A549 (cell line): ENCODE data around the gene LATS2.

Source experiments
- CHD2 ChIP-seq: fragments of 150-350 bp; IDR thresholded peaks from 2 replicates; pipeline ENCODE4 v1.6.1; 2014; ENCODE audit warnings: low read length; ENCODE audit not compliant: partially characterized antibody
- KDM1A ChIP-seq: fragments of 200-600 bp; sonication (generic); IDR thresholded peaks from 2 replicates; pipeline ENCODE4 v1.6.1; 2016; ENCODE audit warnings: low read depth, mild to moderate bottlenecking
- TF ChIP-seq, protein P1 (sequence below): fragments of >200 bp; sonication (Bioruptor Twin); formaldehyde crosslinking; IDR thresholded peaks from 3 replicates; pipeline ENCODE4 v1.5.1; 2016
- TF ChIP-seq, protein P2 (sequence below): IDR thresholded peaks from 2 replicates; pipeline ENCODE4 v1.6.1; 2012

DNA sequence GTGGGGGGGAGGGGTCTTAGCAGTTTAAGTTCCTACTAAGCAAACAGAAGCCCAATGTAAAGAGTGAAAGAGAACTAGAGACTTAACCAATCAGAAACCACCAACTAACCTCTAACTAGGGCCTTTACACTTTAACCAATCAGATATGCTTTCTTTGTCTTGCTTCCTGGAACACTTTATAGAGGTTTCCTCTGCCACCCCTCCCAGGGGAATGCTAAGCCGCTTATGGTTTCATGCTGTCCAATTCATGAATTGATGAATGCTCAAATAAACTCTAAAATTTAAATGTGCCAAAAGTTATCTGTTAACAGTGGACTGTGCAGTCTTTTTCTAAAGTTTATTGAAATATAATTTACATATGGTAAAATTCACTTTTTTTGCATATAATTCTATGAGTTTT lies 33.9 kb upstream of the LATS2 start:
- TF ChIP-seq, protein P1, sequence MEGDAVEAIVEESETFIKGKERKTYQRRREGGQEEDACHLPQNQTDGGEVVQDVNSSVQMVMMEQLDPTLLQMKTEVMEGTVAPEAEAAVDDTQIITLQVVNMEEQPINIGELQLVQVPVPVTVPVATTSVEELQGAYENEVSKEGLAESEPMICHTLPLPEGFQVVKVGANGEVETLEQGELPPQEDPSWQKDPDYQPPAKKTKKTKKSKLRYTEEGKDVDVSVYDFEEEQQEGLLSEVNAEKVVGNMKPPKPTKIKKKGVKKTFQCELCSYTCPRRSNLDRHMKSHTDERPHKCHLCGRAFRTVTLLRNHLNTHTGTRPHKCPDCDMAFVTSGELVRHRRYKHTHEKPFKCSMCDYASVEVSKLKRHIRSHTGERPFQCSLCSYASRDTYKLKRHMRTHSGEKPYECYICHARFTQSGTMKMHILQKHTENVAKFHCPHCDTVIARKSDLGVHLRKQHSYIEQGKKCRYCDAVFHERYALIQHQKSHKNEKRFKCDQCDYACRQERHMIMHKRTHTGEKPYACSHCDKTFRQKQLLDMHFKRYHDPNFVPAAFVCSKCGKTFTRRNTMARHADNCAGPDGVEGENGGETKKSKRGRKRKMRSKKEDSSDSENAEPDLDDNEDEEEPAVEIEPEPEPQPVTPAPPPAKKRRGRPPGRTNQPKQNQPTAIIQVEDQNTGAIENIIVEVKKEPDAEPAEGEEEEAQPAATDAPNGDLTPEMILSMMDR = no peak
- TF ChIP-seq KDM1A (no peak), CHD2 (no peak)
- TF ChIP-seq, protein P2, sequence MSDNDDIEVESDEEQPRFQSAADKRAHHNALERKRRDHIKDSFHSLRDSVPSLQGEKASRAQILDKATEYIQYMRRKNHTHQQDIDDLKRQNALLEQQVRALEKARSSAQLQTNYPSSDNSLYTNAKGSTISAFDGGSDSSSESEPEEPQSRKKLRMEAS = no peak
